Lower leg skin (tissue), 4 donors: Measurements from ENCODE around the gene DAGLA. TPM values are rescaled to one million over a fixed set of nuclear protein-coding genes. Genes with fewer than 3 reads are reported as not detected.

Source experiments
- DNase-seq, 2 donors: peaks; one replicate each; pipeline ENCODE4 v3.0.0-alpha.2; 2019; ENCODE audit warnings: low spot score in 2 of 2
- H3K4me3 ChIP-seq: fragments of 200-600 bp; sonication (generic); 2 replicates; pipeline ENCODE4 v1.5.1; 2017; ENCODE audit warnings: mild to moderate bottlenecking, low read depth; ENCODE audit not compliant: poor library complexity, severe bottlenecking
- CTCF ChIP-seq, 3 donors: fragments of 450-650 bp; IDR thresholded peaks; one replicate each; pipeline ENCODE4 v1.5.1; 2016; ENCODE audit warnings: antibody characterized with exemption in 3 of 3, mild to moderate bottlenecking in 3 of 3, moderate library complexity in 2 of 3
- POLR2A ChIP-seq, 2 donors: fragments of 450-650 bp; IDR thresholded peaks; one replicate each; pipeline ENCODE4 v1.6.1; 2016 to 2017; ENCODE audit warnings: antibody characterized with exemption in 2 of 2, mild to moderate bottlenecking in 1 of 2, moderate library complexity in 1 of 2
- WGBS, 2 donors: methylation state at CpG; one replicate each; pipeline ENCODE4 v1.1.5; 2018; 5-methylcytosine and 5-hydroxymethylcytosine counted together
- intact Hi-C: fragments of 100-400 bp; cut with DNase I; formaldehyde crosslinking; loops from one replicate; pipeline ENCODE4 v1.15.0; 2023; ENCODE audit warnings: low total_unique reads
- total RNA-seq, 4 donors: library from RNA; depleted of rRNA; stranded (reverse); fragments of >200 nt; gene quantifications; one replicate each; pipeline ENCODE4 v1.1.0, GENCODE V29; 2016

DAGLA gene
- total RNA-seq, 4 donors from 2014 or later: 0.23 to 1.8 (median 0.79) TPM

GRCh38 chr11:61754534-61755482 is 74.6 kb downstream of the DAGLA start:
- H3K4me3 ChIP-seq: no peak overlapping the region
- intact Hi-C loops: no loop called here
- no peak for TF ChIP-seq POLR2A (IDR thresholded peaks at IDR 0.05)
- TF ChIP-seq CTCF (IDR thresholded peaks at IDR 0.05): no peak
- DNase-seq: no peak
- 89 to 90% methylated on average over 21 to 25 of the region's 31 CpGs for WGBS, 2 donors

- no peak for DNase-seq
- 82 to 84% methylated on average over 4 of the region's 4 CpGs for WGBS, 2 donors
- no peak overlapping the region for H3K4me3 ChIP-seq
- intact Hi-C loops: no loop called here
- TF ChIP-seq CTCF (IDR thresholded peaks at IDR 0.05): no peak
- TF ChIP-seq POLR2A (IDR thresholded peaks at IDR 0.05): no peak
Observed at GRCh38 chr11:61756147-61756451, 75.9 kb downstream of the DAGLA start.

GRCh38 chr11:61756452-61757212 is 76.4 kb downstream of the DAGLA start:
- no peak overlapping the region for H3K4me3 ChIP-seq
- 75 to 76% methylated on average over 6 to 9 of the region's 9 CpGs for WGBS, 2 donors
- no peak for DNase-seq
- intact Hi-C loops: no loop called here
- no peak for TF ChIP-seq CTCF (IDR thresholded peaks at IDR 0.05)
- no peak for TF ChIP-seq POLR2A (IDR thresholded peaks at IDR 0.05)

- TF ChIP-seq CTCF (IDR thresholded peaks at IDR 0.05) (no peak), POLR2A (IDR thresholded peaks at IDR 0.05) (no peak)
- no peak overlapping the region for H3K4me3 ChIP-seq
- no peak for DNase-seq
- WGBS, 2 donors: 84 to 90% methylated on average over 13 to 15 of the region's 15 CpGs
- intact Hi-C loops: no loop called here
Observed at GRCh38 chr11:61757213-61757862, 77.1 kb downstream of the DAGLA start.

GRCh38 chr11:61760946-61761345 is 80.8 kb downstream of the DAGLA start:
- DNase-seq: no peak
- no peak overlapping the region for H3K4me3 ChIP-seq
- intact Hi-C loops: no loop called here
- TF ChIP-seq POLR2A (IDR thresholded peaks at IDR 0.05) (no peak), CTCF (IDR thresholded peaks at IDR 0.05) (no peak)
- 72 to 74% methylated on average over 8 to 10 of the region's 13 CpGs for WGBS, 2 donors
